ENCODE data around the gene OR1E2. TPM values are rescaled to one million over a fixed set of nuclear protein-coding genes. Genes with fewer than 3 reads are reported as not detected.
A peak's percentile ranks its signal among the peaks of the same experiment; 100 is the strongest.
"Not testable (repeated sequence)": the region's sequence is repeated elsewhere in the genome, so short reads cannot be mapped to it uniquely, and the experiment has no call there.

Gene OR1E2
- total RNA-seq, 1 experiment from 2014 or later: not detected

GRCh38 chr17:3438368-3438767 lies 4.7 kb upstream of the OR1E2 start:
- no peak overlapping the region for H3K27ac Mint-ChIP-seq
- TF ChIP-seq, protein P1, sequence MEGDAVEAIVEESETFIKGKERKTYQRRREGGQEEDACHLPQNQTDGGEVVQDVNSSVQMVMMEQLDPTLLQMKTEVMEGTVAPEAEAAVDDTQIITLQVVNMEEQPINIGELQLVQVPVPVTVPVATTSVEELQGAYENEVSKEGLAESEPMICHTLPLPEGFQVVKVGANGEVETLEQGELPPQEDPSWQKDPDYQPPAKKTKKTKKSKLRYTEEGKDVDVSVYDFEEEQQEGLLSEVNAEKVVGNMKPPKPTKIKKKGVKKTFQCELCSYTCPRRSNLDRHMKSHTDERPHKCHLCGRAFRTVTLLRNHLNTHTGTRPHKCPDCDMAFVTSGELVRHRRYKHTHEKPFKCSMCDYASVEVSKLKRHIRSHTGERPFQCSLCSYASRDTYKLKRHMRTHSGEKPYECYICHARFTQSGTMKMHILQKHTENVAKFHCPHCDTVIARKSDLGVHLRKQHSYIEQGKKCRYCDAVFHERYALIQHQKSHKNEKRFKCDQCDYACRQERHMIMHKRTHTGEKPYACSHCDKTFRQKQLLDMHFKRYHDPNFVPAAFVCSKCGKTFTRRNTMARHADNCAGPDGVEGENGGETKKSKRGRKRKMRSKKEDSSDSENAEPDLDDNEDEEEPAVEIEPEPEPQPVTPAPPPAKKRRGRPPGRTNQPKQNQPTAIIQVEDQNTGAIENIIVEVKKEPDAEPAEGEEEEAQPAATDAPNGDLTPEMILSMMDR (conservative IDR thresholded peaks at IDR 0.05): no peak
- DNase-seq: no peak

DNA sequence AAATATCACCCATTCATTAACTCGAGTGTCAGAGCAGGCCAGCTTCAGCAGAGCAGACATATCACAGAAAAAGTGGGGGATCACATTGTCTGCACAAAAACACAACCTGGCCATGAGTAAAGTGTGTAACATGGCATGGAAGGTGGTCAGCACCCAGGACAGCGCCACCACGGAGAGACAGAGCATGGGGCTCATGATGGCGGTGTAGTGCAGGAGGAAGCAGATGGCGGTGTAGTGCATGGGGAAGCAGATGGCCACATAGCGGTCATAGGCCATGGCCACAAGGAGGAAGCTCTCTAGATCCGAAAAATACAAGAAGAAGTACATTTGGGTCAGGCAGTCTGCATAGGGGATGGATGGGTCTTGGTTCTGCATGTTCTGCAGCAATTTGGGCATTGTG lies 426 bp downstream of the OR1E2 start:
- not testable (repeated sequence) for H2BK15ac ChIP-seq (ENCODE audit: low read depth, low read length); H3K4me2 ChIP-seq (ENCODE audit: insufficient read depth, insufficient read length, low read length); H3K23me2 ChIP-seq (ENCODE audit: insufficient read length, low read depth, low read length, poor library complexity, severe bottlenecking); H3K27me3 ChIP-seq (ENCODE audit: insufficient read depth, low read length); H3K23ac ChIP-seq (ENCODE audit: insufficient read length, low read depth, low read length); H3T11ph ChIP-seq (ENCODE audit: low read length); H4K5ac ChIP-seq (ENCODE audit: insufficient read length, low read depth, low read length); H4K20me1 ChIP-seq (ENCODE audit: control insufficient read depth, insufficient read depth, insufficient read length); H2AFZ ChIP-seq (ENCODE audit: low read length); H2BK20ac ChIP-seq (ENCODE audit: low read depth, low read length, poor library complexity, severe bottlenecking); H3K27ac ChIP-seq (ENCODE audit: insufficient read length, low read depth, low read length); H2BK5ac ChIP-seq (ENCODE audit: insufficient read length, low read length); H2BK120ac ChIP-seq (ENCODE audit: low read depth, low read length, poor library complexity, severe bottlenecking); H3K9ac ChIP-seq (ENCODE audit: extremely low read depth, insufficient read length, low read length); H2BK12ac ChIP-seq (ENCODE audit: insufficient read length, low read depth, low read length); H4K91ac ChIP-seq (ENCODE audit: insufficient read length, low read depth, low read length); H3K14ac ChIP-seq (ENCODE audit: insufficient read depth, low read length); H3K4ac ChIP-seq (ENCODE audit: low read depth, low read length); H3K4me3 Mint-ChIP-seq; H3K79me2 ChIP-seq (ENCODE audit: insufficient read depth, low read length); H3K4me1 Mint-ChIP-seq; H3K36me3 Mint-ChIP-seq (ENCODE audit: insufficient read depth in 1 of 3, low read depth in 3 of 3); H3K18ac ChIP-seq (ENCODE audit: insufficient read length, low read depth, low read length); H3K4me1 ChIP-seq (ENCODE audit: insufficient read depth, low read length); H3K56ac ChIP-seq (ENCODE audit: insufficient read length, low read depth, low read length); H3K79me1 ChIP-seq (ENCODE audit: insufficient read depth, low read depth, low read length, poor library complexity, severe bottlenecking); H3K27me3 Mint-ChIP-seq (ENCODE audit: low read depth); H3K9me3 ChIP-seq (ENCODE audit: control insufficient read depth, low read depth, low read length); H4K8ac ChIP-seq (replicated peaks; ENCODE audit: insufficient read length, low read depth, low read length); H2AK5ac ChIP-seq (ENCODE audit: insufficient read length, low read length); H3K27ac Mint-ChIP-seq
- no CpG with 5 or more reads among the region's 7 CpGs for WGBS (ENCODE audit: extremely low coverage, insufficient read length, low lambda C conversion rate)
- H3K9me3 Mint-ChIP-seq: peaks cover 23 to 65% of the 10 kb centered on the region in 2 experiments
- DNase-seq: peak; percentile 68

More at GRCh38 chr17:3438368-3438767, 4.7 kb upstream of the OR1E2 start:
- no peak overlapping the region for H3K14ac ChIP-seq (ENCODE audit: insufficient read depth, low read length)
- no peaks in the 10 kb centered on the region for H3K23me2 ChIP-seq (ENCODE audit: insufficient read length, low read depth, low read length, poor library complexity, severe bottlenecking)
- H3K56ac ChIP-seq (ENCODE audit: insufficient read length, low read depth, low read length): no peak overlapping the region
- H2AK5ac ChIP-seq (ENCODE audit: insufficient read length, low read length): no peak overlapping the region
- H3K36me3 Mint-ChIP-seq (ENCODE audit: insufficient read depth in 1 of 3, low read depth in 3 of 3): no peaks in the 10 kb centered on the region; a peak in 1 of 7 replicates
- H3K4ac ChIP-seq (ENCODE audit: low read depth, low read length): no peak overlapping the region
- no peak overlapping the region for H4K5ac ChIP-seq (ENCODE audit: insufficient read length, low read depth, low read length)
- peaks cover 2% of the 10 kb centered on the region for H3K27me3 Mint-ChIP-seq (ENCODE audit: low read depth)
- no peak overlapping the region for H4K8ac ChIP-seq (replicated peaks; ENCODE audit: insufficient read length, low read depth, low read length)
- H3K4me3 Mint-ChIP-seq: no peak overlapping the region
- H4K91ac ChIP-seq (ENCODE audit: insufficient read length, low read depth, low read length): no peak overlapping the region
- H2BK15ac ChIP-seq (ENCODE audit: low read depth, low read length): no peak overlapping the region
- no peaks in the 10 kb centered on the region for H4K20me1 ChIP-seq (ENCODE audit: control insufficient read depth, insufficient read depth, insufficient read length)
- H2BK20ac ChIP-seq (ENCODE audit: low read depth, low read length, poor library complexity, severe bottlenecking): no peak overlapping the region
- no peak overlapping the region for H2BK12ac ChIP-seq (ENCODE audit: insufficient read length, low read depth, low read length)
- no peak overlapping the region for H2BK5ac ChIP-seq (ENCODE audit: insufficient read length, low read length)
- H3K27me3 ChIP-seq (ENCODE audit: insufficient read depth, low read length): no peaks in the 10 kb centered on the region
- no peak overlapping the region for H3K18ac ChIP-seq (ENCODE audit: insufficient read length, low read depth, low read length)
- H3T11ph ChIP-seq (ENCODE audit: low read length): no peak overlapping the region
- H3K9me3 ChIP-seq (ENCODE audit: control insufficient read depth, low read depth, low read length): no peaks in the 10 kb centered on the region
- H3K79me1 ChIP-seq (ENCODE audit: insufficient read depth, low read depth, low read length, poor library complexity, severe bottlenecking): no peaks in the 10 kb centered on the region
- H3K9ac ChIP-seq (ENCODE audit: extremely low read depth, insufficient read length, low read length): no peak overlapping the region
- H3K9me3 Mint-ChIP-seq: peaks cover 0 to 26% of the 10 kb centered on the region in 2 experiments; a peak in 2 of 5 replicates
- H3K27ac ChIP-seq (ENCODE audit: insufficient read length, low read depth, low read length): no peak overlapping the region
- WGBS (ENCODE audit: extremely low coverage, insufficient read length, low lambda C conversion rate): no CpG with 5 or more reads among the region's 1 CpG
- no peak overlapping the region for H3K4me2 ChIP-seq (ENCODE audit: insufficient read depth, insufficient read length, low read length)
- peaks cover 0 to 5% of the 10 kb centered on the region in 2 experiments; a peak in 1 of 4 replicates for H3K4me1 Mint-ChIP-seq
- H3K79me2 ChIP-seq (ENCODE audit: insufficient read depth, low read length): no peaks in the 10 kb centered on the region
- H2BK120ac ChIP-seq (ENCODE audit: low read depth, low read length, poor library complexity, severe bottlenecking): no peak overlapping the region
- no peak overlapping the region for H2AFZ ChIP-seq (ENCODE audit: low read length)
- no peak overlapping the region for H3K23ac ChIP-seq (ENCODE audit: insufficient read length, low read depth, low read length)
- no peaks in the 10 kb centered on the region for H3K4me1 ChIP-seq (ENCODE audit: insufficient read depth, low read length)
